Renal cortical epithelial cell (primary cell): Measurements from ENCODE around the gene TPBG. TPM values are rescaled to one million over a fixed set of nuclear protein-coding genes. Genes with fewer than 3 reads are reported as not detected.
A peak's percentile ranks its signal among the peaks of the same experiment; 100 is the strongest.
"Not testable (repeated sequence)": the region's sequence is repeated elsewhere in the genome, so short reads cannot be mapped to it uniquely, and the experiment has no call there.

Experiments used
- DNase-seq: peaks from one replicate; pipeline ENCODE4 v3.0.0-alpha.2; 2011; ENCODE audit warnings: low read depth
- total RNA-seq: library from RNA; depleted of rRNA; stranded (reverse); fragments of >200 nt; gene quantifications from 2 replicates; pipeline ENCODE4 v1.2.3, GENCODE V29; 2014

TPBG gene
- total RNA-seq, 1 donor from 2014 or later = 38.4 TPM

GRCh38 chr6:82376636-82377035 is 13.0 kb downstream of the TPBG start:
- no peak for DNase-seq

- DNase-seq = no peak
Observed at GRCh38 chr6:82380566-82381185, 17.1 kb downstream of the TPBG start.

GRCh38 chr6:82381278-82381677 is 17.7 kb downstream of the TPBG start:
- no peak for DNase-seq

- peak; percentile 13 for DNase-seq
Observed at GRCh38 chr6:82385102-82385501, 21.5 kb downstream of the TPBG start.

- peak; percentile 63 for DNase-seq
Observed at GRCh38 chr6:82385546-82385945, 21.9 kb downstream of the TPBG start.

GRCh38 chr6:82385961-82386360 is 22.3 kb downstream of the TPBG start:
- peak; percentile 22 for DNase-seq

GRCh38 chr6:82394770-82395169 is 31.2 kb downstream of the TPBG start:
- not testable (repeated sequence) for DNase-seq

- peak; percentile 99 for DNase-seq
Observed at GRCh38 chr6:82396964-82397751, 33.5 kb downstream of the TPBG start.

GRCh38 chr6:82397962-82398692 is 34.5 kb downstream of the TPBG start:
- peak; percentile 86 for DNase-seq

- DNase-seq = peak; percentile 4
Observed at GRCh38 chr6:82408952-82409431, 45.4 kb downstream of the TPBG start.

GRCh38 chr6:82410151-82410648 is 46.6 kb downstream of the TPBG start:
- DNase-seq = no peak

GRCh38 chr6:82413868-82414267 is 50.3 kb downstream of the TPBG start:
- DNase-seq = no peak

- DNase-seq = peak; percentile 69
Observed at GRCh38 chr6:82415820-82416219, 52.2 kb downstream of the TPBG start.

GRCh38 chr6:82416346-82416745 is 52.7 kb downstream of the TPBG start:
- DNase-seq = no peak

Other genes starting within 250 kb of the TPBG start
- 56.4 and 81.4 TPM in 2 replicates for gene IBTK, start 116.1 kb upstream of the TPBG start, total RNA-seq